ENCODE measurements around the gene IQCH. TPM values are rescaled to one million over a fixed set of nuclear protein-coding genes. Genes with fewer than 3 reads are reported as not detected.

The IQCH gene
- total and polyA plus RNA-seq, 2 donors from 2014 or later, result 3.2 to 7.7 TPM

GRCh38 chr15:67366904-67367303 lies 112.3 kb downstream of the IQCH start:
- no peak overlapping the region for H3K27ac ChIP-seq (ENCODE audit: low read depth in 2 of 2, low read length in 2 of 2)
- no peaks in the 10 kb centered on the region for H3K4me1 ChIP-seq (ENCODE audit: control insufficient read depth in 2 of 3, insufficient read depth in 2 of 3, low read depth in 1 of 3, low read length in 3 of 3)
- no peak overlapping the region for H3K9ac ChIP-seq (ENCODE audit: low read length in 3 of 3)
- no peak overlapping the region for H3K4me3 ChIP-seq (ENCODE audit: low read length in 3 of 3)
- FAIRE-seq, result no peak
- no peak for TF ChIP-seq CTCF (IDR thresholded peaks at IDR 0.05; ENCODE audit: borderline replicate concordance, extremely low read depth, insufficient read depth)
- no peaks in the 10 kb centered on the region for H3K27me3 ChIP-seq (ENCODE audit: control insufficient read depth, insufficient read depth, low read length)
- DNase-seq, result no peak
- H3K9me3 ChIP-seq (ENCODE audit: control insufficient read depth in 2 of 3, insufficient read depth in 1 of 3, low read length in 3 of 3), result no peaks in the 10 kb centered on the region
- H3K36me3 ChIP-seq (ENCODE audit: control insufficient read depth in 2 of 3, insufficient read depth in 3 of 3, low read length in 3 of 3), result no peaks in the 10 kb centered on the region
- intact Hi-C loops (cut with DNase I), result no loop called here

- Histone ChIP-seq H3K4me3 (ENCODE audit: low read length in 3 of 3) (no peak overlapping the region), H3K27me3 (ENCODE audit: control insufficient read depth, insufficient read depth, low read length) (no peaks in the 10 kb centered on the region), H3K4me1 (ENCODE audit: control insufficient read depth in 2 of 3, insufficient read depth in 2 of 3, low read depth in 1 of 3, low read length in 3 of 3) (no peaks in the 10 kb centered on the region), H3K9ac (ENCODE audit: low read length in 3 of 3) (no peak overlapping the region), H3K27ac (ENCODE audit: low read depth in 2 of 2, low read length in 2 of 2) (no peak overlapping the region), H3K36me3 (ENCODE audit: control insufficient read depth in 2 of 3, insufficient read depth in 3 of 3, low read length in 3 of 3) (no peaks in the 10 kb centered on the region), H3K9me3 (ENCODE audit: control insufficient read depth in 2 of 3, insufficient read depth in 1 of 3, low read length in 3 of 3) (no peaks in the 10 kb centered on the region)
- DNase-seq, result no peak
- TF ChIP-seq CTCF (IDR thresholded peaks at IDR 0.05; ENCODE audit: borderline replicate concordance, extremely low read depth, insufficient read depth), result no peak
- intact Hi-C loops (cut with DNase I), result no loop called here
- FAIRE-seq, result no peak
These were observed 114.9 kb downstream of the IQCH start for GRCh38 chr15:67369359-67369998.

- no peak overlapping the region for H3K9ac ChIP-seq (ENCODE audit: low read length in 3 of 3)
- no peaks in the 10 kb centered on the region for H3K36me3 ChIP-seq (ENCODE audit: control insufficient read depth in 2 of 3, insufficient read depth in 3 of 3, low read length in 3 of 3)
- H3K27me3 ChIP-seq (ENCODE audit: control insufficient read depth, insufficient read depth, low read length), result no peaks in the 10 kb centered on the region
- FAIRE-seq (no peak), DNase-seq (no peak)
- TF ChIP-seq CTCF (IDR thresholded peaks at IDR 0.05; ENCODE audit: borderline replicate concordance, extremely low read depth, insufficient read depth), result no peak
- no peaks in the 10 kb centered on the region for H3K4me1 ChIP-seq (ENCODE audit: control insufficient read depth in 2 of 3, insufficient read depth in 2 of 3, low read depth in 1 of 3, low read length in 3 of 3)
- peak overlapping the region in 2 of 3 donors; percentile 9 to 30 for H3K4me3 ChIP-seq (ENCODE audit: low read length in 3 of 3)
- no peak overlapping the region for H3K27ac ChIP-seq (ENCODE audit: low read depth in 2 of 2, low read length in 2 of 2)
- intact Hi-C loops (cut with DNase I), result no loop called here
- no peaks in the 10 kb centered on the region for H3K9me3 ChIP-seq (ENCODE audit: control insufficient read depth in 2 of 3, insufficient read depth in 1 of 3, low read length in 3 of 3)
These were observed 115.8 kb downstream of the IQCH start for GRCh38 chr15:67370206-67370954.
